ENCODE results near the gene NAIF1.

- TF ChIP-seq CTCF (IDR thresholded peaks at IDR 0.05) (no peak), POLR2A (IDR thresholded peaks at IDR 0.05) (no peak)
Measured at GRCh38 chr9:128033609-128034008, 33.5 kb downstream of the NAIF1 start.
